DMS79 (cell line): ENCODE data around the gene CIBAR2.

Source experiments
- DNase-seq: peaks from one replicate; lab custom pipeline; 2025; lab: John Stamatoyannopoulos, UW

CIBAR2 gene

DNA sequence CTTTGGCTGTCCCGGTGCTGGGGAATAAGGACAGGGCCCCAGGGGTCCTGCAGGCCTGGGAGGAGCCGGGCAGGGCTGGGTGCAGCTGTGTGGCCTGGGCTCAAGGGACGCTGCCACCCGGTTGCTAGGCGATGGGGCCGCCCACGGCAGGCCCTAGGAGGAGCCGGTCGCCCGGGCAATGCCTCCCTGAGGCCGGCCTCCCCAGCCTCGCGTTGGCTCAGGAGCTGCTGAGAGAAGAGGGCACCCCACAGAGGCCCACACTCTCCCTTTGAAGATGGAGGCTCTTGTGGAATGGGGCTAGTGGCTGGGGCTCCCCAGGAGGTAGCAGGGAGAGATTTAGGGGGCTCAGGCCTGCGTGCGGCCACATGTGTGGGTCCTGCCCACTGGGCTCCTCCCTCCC lies at the start of gene CIBAR2:
TSS of gene CIBAR2 (minus strand) at position 109 of the 400 bp plus-strand sequence. CDS start 120 bp downstream, outside the sequence.
- no peak for DNase-seq

- no peak for DNase-seq
Measured at GRCh38 chr16:85159179-85159980, 47.1 kb upstream of the CIBAR2 start.

- DNase-seq, result no peak
Measured at GRCh38 chr16:85158743-85159178, 46.5 kb upstream of the CIBAR2 start.

DNA sequence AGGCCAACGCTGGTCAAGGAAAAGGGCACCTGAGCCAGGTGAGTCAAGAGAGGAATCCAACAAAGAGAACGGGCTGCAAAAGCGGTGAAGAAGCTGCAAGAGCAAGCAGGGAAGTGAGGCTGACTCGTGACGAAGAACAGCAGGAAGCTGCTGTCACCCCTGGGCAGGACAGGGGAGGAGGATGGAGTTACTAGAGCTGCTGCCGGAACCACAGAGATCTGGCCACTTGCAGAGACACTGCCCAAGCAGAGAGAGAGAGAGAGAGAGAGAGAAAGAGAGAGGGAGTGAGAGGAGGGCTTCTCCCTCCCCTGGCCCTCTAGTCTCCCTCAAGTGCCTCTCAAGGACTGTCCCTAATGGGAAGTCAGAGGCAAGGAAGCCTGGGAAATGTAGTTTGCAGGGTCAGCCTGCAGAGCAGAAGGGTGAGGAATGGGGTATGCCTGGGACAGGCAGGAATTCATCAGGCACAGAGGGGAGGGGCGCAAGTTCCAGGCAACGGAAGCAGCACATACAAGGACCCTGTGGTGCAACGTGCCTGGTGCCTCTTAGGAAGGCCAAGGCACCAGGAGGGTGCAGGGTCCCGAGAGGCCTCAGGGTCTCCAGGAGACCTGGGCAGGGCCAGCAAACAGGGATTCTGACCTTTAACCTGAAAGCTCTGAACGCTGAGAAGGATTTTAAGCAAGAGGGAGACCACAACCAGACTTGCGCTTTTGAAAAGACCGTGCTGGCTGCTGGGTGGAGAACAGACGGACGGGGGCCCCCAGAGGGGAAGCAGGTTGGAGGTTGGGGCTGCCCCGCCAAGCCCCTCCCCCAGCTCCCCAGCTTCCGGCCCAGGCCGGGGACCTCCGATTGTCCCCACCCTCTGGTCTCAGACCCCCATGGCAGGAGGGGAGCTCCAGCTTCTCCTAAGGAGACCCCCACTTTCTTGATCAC lies 45.8 kb upstream of the CIBAR2 start:
- peak; percentile 4 for DNase-seq

GRCh38 chr16:85157372-85157771 lies 45.1 kb upstream of the CIBAR2 start:
- DNase-seq, result no peak

- DNase-seq, result no peak
Measured at GRCh38 chr16:85156869-85157268, 44.6 kb upstream of the CIBAR2 start.

- DNase-seq, result no peak
Measured at GRCh38 chr16:85156440-85156839, 44.2 kb upstream of the CIBAR2 start.

DNA sequence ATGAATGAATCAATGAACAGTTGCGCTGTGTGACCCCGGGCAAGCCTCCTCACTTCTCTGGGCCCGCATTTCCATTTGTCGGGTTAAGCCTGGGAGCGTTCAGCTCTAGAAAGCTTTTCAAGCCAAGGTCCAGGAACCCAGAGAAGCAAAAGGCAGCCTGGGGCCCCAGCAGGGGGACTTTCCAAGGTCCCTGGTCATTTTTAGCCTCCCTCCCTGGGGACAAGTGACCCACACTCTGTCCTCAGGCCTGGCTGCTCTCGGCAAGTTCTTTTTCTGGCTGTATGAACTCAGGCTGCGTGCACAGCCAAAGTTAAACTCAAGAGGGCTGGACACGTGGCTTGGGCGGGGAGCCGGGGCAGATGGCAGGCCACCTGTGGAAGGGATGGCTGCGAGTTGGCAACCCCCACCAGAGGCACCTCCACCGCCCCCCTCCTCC lies 41.4 kb upstream of the CIBAR2 start:
- no peak for DNase-seq

DNA sequence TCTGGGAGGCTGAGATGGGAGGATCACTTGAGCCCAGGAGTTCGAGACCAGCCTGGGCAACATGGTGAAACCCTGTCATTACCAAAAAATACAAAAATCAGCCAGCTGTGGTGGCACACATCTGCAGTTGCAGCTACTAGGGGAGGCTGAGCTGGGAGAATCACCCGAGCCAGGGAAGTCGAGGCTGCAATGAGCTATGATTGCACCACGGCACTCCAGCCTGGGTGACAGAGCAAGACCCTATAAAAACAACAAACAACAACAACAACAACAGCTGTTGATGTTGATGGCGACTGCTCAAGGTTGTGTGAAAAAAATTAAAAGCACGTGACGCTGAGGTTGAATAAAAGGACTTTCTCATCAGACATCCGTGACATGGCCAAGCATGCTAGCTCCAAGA lies 40.8 kb upstream of the CIBAR2 start:
- DNase-seq, result no peak

DNA sequence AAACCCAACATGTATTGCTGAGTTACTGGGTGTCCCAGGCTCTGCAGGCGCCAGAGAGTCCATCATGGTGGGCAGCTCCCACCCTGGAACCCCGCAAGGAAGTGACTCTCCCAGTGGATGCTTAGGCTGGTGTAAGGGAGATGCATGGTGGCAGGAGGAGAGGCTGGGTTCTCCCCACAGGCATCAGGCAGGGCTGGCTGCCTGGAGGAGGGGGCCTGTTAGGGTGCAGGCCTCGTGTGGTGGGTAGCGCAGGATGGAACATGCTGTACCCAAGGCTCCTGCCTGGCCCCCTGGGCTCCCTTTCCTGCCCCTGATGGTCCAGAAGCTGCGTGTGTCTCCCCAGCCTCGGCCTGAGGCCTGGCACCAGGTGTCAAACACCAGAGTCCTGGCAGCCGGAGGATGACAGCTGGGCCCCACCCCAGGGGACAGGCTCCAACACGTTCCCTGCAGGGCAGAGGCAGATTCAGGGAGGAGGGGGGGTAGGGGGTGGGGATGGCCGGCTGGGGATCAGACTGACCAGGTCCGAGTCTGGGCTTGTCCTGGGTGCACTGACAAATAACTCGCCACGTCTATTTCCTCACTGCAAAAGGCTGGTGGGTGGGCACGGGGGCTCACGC lies 40.2 kb upstream of the CIBAR2 start:
- no peak for DNase-seq

DNA sequence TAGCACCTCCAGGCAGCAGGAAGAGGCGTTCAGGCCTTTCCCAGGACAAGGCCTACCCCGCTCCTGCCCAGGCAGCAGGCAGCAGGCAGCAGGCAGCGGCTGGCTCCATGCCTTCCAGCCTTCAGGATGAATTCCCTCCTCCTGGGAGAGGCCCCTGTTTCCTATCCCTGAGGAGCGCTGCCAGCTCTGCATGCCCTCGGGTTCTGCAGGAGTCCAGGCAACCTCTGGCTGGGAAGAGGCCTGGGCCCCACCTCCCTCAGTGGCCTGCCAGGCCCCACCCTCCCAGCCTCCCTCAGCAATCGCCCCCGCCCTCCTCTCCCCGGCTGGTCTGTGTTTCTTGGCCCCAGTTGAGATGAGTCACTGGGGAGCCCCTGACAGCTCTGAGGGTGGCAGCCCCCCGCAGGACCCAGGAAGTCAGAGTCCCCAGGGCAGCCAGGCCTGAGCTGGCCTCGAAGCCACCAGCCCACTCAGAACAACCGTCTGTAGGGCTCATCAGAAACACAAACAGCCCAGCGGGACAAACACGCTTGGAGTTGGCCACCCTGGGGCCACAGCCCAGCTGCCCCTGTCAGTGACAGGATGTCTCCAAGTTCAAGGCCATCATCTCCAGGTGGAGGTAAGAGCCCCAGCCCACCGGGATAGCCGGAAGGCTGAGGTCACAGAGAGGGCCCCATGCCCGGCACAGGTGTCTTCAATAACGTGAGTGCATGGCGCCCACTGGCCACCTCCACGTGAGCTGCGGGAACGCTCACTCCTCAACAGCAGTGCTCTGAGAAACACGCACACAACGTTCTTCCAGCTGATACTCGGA lies 39.5 kb upstream of the CIBAR2 start:
- DNase-seq, result no peak

DNA sequence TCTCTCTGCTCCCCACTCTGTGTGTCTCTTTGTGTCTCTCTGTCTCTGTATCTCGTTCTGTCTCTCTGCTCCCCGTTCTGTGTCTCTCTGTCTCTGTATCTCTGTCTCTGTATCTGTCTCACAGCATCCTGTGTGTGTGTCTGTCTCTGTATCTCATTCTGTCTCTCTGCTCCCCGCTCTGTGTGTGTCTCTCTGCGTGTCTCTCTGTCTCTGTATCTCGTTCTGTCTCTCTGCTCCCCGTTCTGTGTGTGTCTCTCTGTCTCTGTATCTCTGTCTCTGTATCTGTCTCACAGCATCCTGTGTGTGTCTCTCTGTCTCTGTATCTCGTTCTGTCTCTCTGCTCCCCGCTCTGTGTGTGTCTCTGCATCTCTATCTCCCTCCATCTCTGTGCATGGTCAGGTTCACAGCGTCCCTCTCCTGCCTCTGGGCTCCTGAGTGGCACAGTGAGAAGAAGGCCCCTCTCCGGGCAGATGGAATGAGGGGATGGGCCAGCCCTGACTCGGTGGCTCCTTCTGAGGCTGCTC lies 38.9 kb upstream of the CIBAR2 start:
- DNase-seq, result no peak

DNA sequence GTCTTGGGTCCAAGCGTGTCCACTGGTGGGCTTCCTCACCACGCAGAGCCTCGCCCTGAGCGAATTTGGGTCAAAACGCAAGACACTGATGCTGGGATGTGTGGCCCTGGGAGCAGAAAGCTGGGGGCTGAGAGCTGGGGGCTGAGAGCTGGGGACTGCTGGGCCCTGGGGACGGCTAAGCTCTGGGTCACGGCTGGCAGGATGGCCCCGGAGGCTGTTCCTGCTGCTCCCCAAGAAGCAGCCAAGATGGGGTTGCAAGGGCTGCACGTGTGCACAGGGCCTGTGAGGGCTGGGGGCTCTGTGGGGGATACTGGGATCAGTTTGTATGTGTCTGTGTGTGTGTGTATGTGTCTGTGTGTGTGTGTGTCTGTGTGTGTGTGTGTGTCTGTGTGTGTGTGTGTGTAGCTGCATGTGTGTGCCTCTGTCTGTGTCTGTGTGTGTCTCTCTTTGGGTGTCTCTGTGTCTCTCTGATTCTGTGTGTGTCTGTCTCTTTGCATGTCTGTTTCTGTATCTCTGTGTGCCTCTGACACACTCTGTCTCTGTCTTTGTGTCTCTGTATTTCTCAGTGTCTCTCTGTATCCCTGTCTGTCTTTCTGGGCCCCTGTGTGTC lies 38.2 kb upstream of the CIBAR2 start:
- no peak for DNase-seq

DNA sequence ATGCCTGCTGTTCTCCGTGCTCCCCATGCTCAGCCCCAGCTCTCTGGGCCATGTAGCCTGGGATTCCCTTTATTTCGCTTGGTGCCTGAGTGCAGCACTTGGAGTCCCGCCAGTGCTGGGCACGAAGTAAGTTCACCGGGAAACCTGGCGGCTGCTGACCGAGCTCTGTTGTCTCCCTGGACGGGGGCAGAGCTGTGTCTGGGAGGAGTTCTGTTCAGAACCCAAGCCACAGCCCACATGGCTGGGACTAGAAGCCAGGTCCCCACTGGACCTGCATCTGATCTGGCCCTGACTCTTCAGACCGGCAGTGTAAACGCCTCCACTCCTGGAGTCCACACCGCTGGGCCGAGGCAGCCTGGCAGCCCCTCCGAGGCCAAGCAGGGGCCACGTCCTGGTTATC lies 37.5 kb upstream of the CIBAR2 start:
- no peak for DNase-seq

GRCh38 chr16:85148931-85149330 lies 36.7 kb upstream of the CIBAR2 start:
- DNase-seq, result no peak

DNA sequence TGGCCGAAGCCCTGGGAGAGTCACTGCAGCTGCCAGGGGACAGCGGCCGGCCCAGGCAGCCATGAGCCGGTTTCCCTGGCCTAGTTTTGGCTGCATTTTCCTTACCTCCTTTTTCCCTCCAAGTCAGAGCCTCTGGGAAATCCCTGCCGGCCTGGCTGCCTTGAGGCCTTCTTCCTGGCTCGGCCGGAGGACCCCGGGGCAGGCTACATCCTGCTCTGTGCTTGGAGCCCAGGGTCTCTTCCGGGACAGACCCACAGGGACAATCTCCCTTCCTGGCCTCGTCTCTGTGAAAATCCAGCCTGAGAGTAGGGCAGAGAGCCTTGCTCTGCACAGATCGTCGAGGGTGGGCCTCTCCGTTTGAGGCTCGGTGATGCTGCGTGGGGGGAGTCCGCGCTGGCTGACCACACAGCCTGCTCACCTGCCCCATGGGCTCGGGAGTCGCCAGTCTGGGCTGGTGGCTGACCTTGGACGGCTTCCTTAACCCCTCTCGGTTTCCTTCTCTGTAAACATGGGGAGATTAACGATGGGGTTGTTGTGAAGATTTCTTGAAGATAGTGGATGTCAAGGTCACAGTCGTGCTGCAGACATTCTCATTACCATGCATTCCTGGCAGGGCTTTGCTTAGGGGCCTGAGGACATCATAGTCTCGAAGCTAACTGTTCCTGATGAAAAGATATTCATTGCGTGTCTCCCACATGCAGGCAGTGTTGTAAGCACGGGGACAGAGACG lies 34.8 kb upstream of the CIBAR2 start:
- DNase-seq, result no peak

DNA sequence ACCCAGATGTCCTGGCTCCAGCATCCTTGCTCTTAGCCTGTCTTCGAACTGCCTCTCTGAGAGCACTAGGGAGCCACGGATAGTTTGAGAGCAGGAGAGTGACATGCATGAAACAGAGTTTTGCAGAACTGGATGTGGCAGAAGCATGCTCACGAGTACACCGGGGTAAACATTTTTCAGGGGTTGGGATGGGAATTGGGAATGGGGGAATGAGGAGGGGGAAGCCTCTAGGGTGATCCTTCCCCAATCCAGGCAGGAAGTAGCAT lies 34.2 kb upstream of the CIBAR2 start:
- no peak for DNase-seq

DNA sequence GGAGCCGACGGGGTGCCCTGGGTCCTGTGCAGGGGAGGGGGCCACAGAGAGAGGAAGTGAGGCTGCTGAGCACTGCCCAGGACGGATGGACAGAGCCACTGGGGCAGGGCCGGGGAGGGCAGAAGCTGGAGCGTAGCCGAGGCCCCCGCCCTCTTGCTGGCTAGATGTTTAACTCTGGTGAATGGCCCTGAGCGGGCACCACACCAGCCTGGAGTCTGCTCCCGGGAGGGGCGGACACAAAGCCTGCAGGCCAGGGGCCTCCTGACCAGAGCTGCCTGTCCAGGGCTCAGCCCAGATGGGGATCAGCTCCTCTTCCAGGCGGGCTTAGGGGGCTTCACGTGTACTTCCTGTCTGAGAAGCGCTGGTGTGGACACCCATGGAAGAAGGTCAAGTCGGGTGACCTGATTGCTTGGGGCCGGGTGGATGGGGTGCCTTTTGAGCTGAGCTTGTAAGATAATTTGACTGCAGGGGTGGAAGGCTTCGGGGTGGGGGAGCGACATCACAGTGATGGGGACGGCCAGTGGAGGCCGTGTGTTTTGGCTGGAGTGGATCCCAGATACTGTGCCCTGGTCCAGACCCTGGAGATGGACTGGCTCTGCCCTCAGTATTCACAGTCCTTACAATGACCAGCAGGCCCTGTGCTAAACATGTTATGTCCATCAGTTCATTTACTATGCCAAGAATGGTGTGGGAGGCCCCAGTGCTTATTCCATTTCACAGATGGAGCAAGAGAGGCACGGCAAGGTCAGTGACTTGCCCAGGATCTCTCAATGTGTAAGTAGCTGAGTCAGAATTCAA lies 33.7 kb upstream of the CIBAR2 start:
- DNase-seq, result no peak

DNA sequence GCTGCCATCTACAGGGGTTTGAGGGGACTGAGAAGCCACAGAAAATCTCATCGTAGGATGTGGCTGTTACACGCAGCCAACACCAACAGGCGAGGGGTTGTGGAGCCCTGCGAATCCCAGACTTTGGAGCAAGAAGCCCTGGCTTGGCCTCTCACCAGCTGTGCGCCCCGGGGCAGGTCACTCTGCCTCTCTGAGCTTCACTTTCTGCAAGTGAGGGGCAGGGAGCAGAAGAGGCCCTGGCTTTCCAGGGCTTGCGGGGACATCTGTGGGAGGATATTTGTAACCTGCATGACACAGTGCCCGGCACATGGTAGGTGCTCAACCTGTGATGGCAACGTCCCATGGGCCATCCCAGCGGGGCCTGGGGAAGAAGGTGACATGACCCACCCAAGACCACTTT lies 32.9 kb upstream of the CIBAR2 start:
- no peak for DNase-seq
